Thyroid gland (tissue), 4 donors: ENCODE results near the gene UBAP1. TPM values are rescaled to one million over a fixed set of nuclear protein-coding genes. Genes with fewer than 3 reads are reported as not detected.

ENCODE experiments used
- DNase-seq, 2 donors: peaks; one replicate each; pipeline ENCODE4 v3.0.0-alpha.2; 2019
- H3K27ac ChIP-seq, 3 donors: fragments of 200-600 bp; sonication (generic); 1 replicate in 2 of 3; 2 replicates in 1 of 3; pipeline ENCODE4 v1.5.1; 2016 to 2019; ENCODE audit warnings: mild to moderate bottlenecking in 1 of 3, moderate library complexity in 1 of 3
- H3K27me3 ChIP-seq: fragments of 200-600 bp; sonication (generic); one replicate; pipeline ENCODE4 v1.5.1; 2019
- H3K36me3 ChIP-seq, 2 donors: fragments of 200-600 bp; sonication (generic); one replicate each; pipeline ENCODE4 v1.5.1; 2016 to 2019
- H3K4me1 ChIP-seq, 2 donors: fragments of 200-600 bp; sonication (generic); one replicate each; pipeline ENCODE4 v1.5.1; 2017 to 2019
- H3K4me3 ChIP-seq, 3 donors: fragments of 200-600 bp; sonication (generic); replicated peaks in 1 of 3; 1 replicate in 2 of 3; 2 replicates in 1 of 3; pipeline ENCODE4 v1.5.1; 2016; ENCODE audit warnings: mild to moderate bottlenecking in 1 of 3
- H3K9me3 ChIP-seq: fragments of 200-600 bp; sonication (generic); one replicate; pipeline ENCODE4 v1.5.1; 2017
- POLR2A ChIP-seq, 2 donors: fragments of 450-650 bp; IDR thresholded peaks; one replicate each; pipeline ENCODE4 v1.6.1; 2017; ENCODE audit warnings: antibody characterized with exemption in 2 of 2, mild to moderate bottlenecking in 2 of 2, moderate library complexity in 1 of 2
- WGBS, 2 donors: methylation state at CpG; one replicate each; pipeline ENCODE4 v1.1.5; 2017; 5-methylcytosine and 5-hydroxymethylcytosine counted together
- intact Hi-C: fragments of 100-400 bp; cut with DNase I; formaldehyde crosslinking; loops from one replicate; pipeline ENCODE4 v1.15.1; 2023
- total RNA-seq, 4 donors: library from RNA; depleted of rRNA; stranded (reverse); fragments of >200 nt; gene quantifications; one replicate each; pipeline ENCODE4 v1.2.3, GENCODE V29; 2016
- TF ChIP-seq, protein P1 (sequence below), 6 experiments: fragments of 200-600 bp in 3 of 6; fragments of 450-650 bp in 3 of 6; sonication (generic) in 3 of 6; IDR thresholded peaks; one replicate each; pipeline ENCODE4 v1.5.1; 2016 to 2019; ENCODE audit warnings: antibody characterized with exemption in 6 of 6, mild to moderate bottlenecking in 2 of 6, inconsistent platforms in 1 of 6, moderate library complexity in 1 of 6

Gene UBAP1
- total RNA-seq, 4 donors from 2014 or later: 41.3 to 50.5 (median 44.8) TPM

DNA sequence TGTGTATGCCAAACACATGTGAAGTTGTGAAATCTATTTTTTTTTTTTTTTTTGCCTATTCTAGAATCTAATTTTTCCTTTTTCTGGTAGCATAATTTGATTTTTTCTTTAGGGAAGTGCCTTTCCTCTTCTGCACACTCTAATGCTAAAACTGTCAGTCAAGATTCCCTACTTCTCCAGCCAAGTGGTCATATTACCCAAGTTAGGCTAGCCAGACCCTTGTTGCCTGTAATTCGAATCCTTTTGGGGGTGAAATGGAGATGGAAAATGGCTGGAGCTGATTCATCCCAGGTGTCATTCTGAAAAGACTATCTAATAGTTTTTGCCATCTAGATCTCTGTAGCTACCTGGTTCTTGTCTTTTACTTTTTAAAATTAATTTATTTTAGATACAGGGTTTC, 24.8 kb upstream of the UBAP1 start:
- H3K27me3 ChIP-seq: no peaks in the 10 kb centered on the region
- H3K4me3 ChIP-seq: no peak overlapping the region
- TF ChIP-seq, protein P1, sequence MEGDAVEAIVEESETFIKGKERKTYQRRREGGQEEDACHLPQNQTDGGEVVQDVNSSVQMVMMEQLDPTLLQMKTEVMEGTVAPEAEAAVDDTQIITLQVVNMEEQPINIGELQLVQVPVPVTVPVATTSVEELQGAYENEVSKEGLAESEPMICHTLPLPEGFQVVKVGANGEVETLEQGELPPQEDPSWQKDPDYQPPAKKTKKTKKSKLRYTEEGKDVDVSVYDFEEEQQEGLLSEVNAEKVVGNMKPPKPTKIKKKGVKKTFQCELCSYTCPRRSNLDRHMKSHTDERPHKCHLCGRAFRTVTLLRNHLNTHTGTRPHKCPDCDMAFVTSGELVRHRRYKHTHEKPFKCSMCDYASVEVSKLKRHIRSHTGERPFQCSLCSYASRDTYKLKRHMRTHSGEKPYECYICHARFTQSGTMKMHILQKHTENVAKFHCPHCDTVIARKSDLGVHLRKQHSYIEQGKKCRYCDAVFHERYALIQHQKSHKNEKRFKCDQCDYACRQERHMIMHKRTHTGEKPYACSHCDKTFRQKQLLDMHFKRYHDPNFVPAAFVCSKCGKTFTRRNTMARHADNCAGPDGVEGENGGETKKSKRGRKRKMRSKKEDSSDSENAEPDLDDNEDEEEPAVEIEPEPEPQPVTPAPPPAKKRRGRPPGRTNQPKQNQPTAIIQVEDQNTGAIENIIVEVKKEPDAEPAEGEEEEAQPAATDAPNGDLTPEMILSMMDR (IDR thresholded peaks at IDR 0.05): no peak
- TF ChIP-seq POLR2A (IDR thresholded peaks at IDR 0.05): no peak
- 57 to 72% methylated on average over 1 of the region's 1 CpG for WGBS, 2 donors
- no peak for DNase-seq
- H3K9me3 ChIP-seq: no peaks in the 10 kb centered on the region
- intact Hi-C loops: no loop called here
- H3K36me3 ChIP-seq: no peaks in the 10 kb centered on the region
- no peak overlapping the region for H3K27ac ChIP-seq
- H3K4me1 ChIP-seq: no peaks in the 10 kb centered on the region

DNA sequence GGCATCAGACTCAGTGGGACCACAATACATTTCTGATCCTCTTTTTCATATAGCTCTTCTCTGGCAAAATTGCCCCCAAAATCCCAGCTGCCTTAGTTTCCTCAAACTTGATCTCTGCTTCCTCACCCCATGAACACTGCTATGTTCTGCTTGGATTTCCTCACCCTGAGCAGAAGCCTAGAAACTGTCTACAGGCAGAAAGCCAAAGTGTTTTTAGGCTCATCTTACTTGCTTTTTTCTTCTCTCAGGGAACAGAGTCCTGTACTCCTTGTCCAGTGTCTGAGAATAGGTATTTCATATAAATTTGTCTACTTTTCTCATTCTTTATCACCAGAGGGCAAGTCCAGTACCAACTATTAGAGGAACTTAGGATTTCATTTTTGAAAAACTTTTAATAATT, 21.5 kb upstream of the UBAP1 start:
- no peak overlapping the region for H3K27ac ChIP-seq
- H3K9me3 ChIP-seq: no peaks in the 10 kb centered on the region
- no peaks in the 10 kb centered on the region for H3K27me3 ChIP-seq
- H3K36me3 ChIP-seq: no peaks in the 10 kb centered on the region
- H3K4me3 ChIP-seq: no peak overlapping the region
- H3K4me1 ChIP-seq: no peaks in the 10 kb centered on the region
- intact Hi-C loops: no loop called here
- no peak for DNase-seq
- TF ChIP-seq, protein P1 (IDR thresholded peaks at IDR 0.05): no peak
- no peak for TF ChIP-seq POLR2A (IDR thresholded peaks at IDR 0.05)

DNA sequence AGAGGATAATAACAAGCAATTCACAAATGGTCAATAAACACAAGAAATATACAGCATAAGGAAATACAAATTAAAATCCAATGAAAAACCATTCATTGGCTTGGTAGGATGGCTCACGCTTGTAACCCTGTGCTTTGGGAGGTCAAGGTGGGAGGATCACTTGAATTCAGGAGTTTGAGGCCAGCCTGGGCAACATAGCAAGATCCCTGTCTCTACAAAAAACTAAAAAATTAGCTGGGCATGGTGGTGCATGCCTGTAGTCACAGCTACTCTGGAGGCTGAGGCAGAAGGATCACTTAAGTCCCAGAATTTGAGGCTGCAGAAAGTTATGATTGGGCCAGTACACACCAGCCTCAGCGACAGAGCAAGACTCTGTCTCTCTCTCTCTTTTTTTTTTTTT, 20.9 kb upstream of the UBAP1 start:
- TF ChIP-seq, protein P1 (IDR thresholded peaks at IDR 0.05): no peak
- no peak for TF ChIP-seq POLR2A (IDR thresholded peaks at IDR 0.05)
- no peak for DNase-seq
- Histone ChIP-seq H3K27me3 (no peaks in the 10 kb centered on the region), H3K9me3 (no peaks in the 10 kb centered on the region), H3K4me3 (no peak overlapping the region), H3K4me1 (no peaks in the 10 kb centered on the region), H3K36me3 (no peaks in the 10 kb centered on the region), H3K27ac (no peak overlapping the region)
- 93% methylated on average over 2 of the region's 2 CpGs for WGBS, 2 donors
- intact Hi-C loops: no loop called here

DNA sequence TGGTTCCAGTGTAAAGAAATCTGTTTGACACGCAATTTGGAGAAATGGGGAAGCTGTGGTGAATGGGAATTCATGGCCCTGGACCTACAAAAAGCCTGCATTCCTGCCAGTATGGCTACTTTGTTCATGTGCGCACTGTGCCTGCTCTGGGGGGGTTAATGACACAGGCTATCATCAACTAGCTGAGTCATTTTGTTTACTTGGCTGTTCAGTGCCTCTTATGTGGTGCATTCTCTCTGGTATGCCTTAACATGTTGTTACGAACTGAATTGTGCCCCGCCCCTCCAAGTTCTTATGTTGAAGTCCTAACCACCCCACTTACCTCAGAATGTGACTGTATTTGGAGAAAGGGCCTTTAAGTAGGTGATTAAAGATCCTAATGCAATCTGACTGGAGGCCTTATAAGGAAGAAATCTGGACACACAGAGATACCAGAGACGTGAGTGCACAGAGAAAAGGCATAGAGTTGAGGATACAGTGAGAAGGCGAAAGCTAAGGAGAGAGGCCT, 20.4 kb upstream of the UBAP1 start:
- H3K4me1 ChIP-seq: no peaks in the 10 kb centered on the region
- WGBS, 2 donors: 80 to 84% methylated on average over 6 of the region's 6 CpGs
- no peaks in the 10 kb centered on the region for H3K27me3 ChIP-seq
- intact Hi-C loops: no loop called here
- TF ChIP-seq, protein P1 (IDR thresholded peaks at IDR 0.05): no peak
- no peak for TF ChIP-seq POLR2A (IDR thresholded peaks at IDR 0.05)
- H3K4me3 ChIP-seq: no peak overlapping the region
- no peaks in the 10 kb centered on the region for H3K36me3 ChIP-seq
- H3K9me3 ChIP-seq: no peaks in the 10 kb centered on the region
- no peak overlapping the region for H3K27ac ChIP-seq
- no peak for DNase-seq

DNA sequence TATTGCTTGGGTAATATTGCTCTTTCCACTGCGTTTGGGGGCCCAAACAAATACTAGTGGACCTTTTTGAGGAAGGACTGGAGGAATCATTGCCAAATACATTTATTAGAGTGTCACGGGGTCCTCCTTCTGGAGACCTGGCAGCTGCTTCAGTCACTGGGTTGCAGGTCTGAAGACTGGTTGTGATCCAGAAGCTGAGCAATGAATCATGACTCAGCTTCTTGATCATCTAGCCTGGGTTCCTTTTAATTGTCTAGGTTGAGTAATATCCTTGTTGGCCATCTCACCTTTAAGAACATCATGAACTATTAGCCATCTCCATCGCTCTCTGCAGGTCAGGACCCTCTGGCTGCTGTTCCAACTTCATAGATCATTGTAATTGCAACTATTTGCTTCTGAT, 15.4 kb upstream of the UBAP1 start:
- Histone ChIP-seq H3K4me3 (no peak overlapping the region), H3K27me3 (no peaks in the 10 kb centered on the region), H3K4me1 (no peaks in the 10 kb centered on the region), H3K27ac (no peak overlapping the region), H3K36me3 (no peaks in the 10 kb centered on the region), H3K9me3 (no peaks in the 10 kb centered on the region)
- intact Hi-C loops: no loop called here
- 90 to 97% methylated on average over 2 to 3 of the region's 3 CpGs for WGBS, 2 donors
- DNase-seq: no peak
- no peak for TF ChIP-seq POLR2A (IDR thresholded peaks at IDR 0.05)
- TF ChIP-seq, protein P1 (IDR thresholded peaks at IDR 0.05): no peak
